Neuron (in vitro differentiated cells): ENCODE results near the gene MTHFD1L.

ENCODE experiments used
- H2AFZ ChIP-seq: one replicate; pipeline ENCODE4 v1.6.1; 2013; ENCODE audit warnings: low read depth, mild to moderate bottlenecking, inconsistent platforms, low read length, moderate library complexity
- H3K27me3 ChIP-seq: one replicate; pipeline ENCODE4 v1.6.1; 2013; ENCODE audit warnings: low read length; ENCODE audit not compliant: insufficient read depth
- H3K36me3 ChIP-seq: one replicate; pipeline ENCODE4 v1.6.1; 2013; ENCODE audit warnings: low read length; ENCODE audit not compliant: insufficient read depth
- H3K4me1 ChIP-seq: one replicate; pipeline ENCODE4 v1.6.1; 2013; ENCODE audit warnings: low read length; ENCODE audit not compliant: insufficient read depth
- H3K4me3 ChIP-seq: 2 replicates; pipeline ENCODE4 v1.5.1; 2013; ENCODE audit warnings: mild to moderate bottlenecking, low read length, moderate library complexity
- H3K9me3 ChIP-seq: one replicate; pipeline ENCODE4 v1.6.1; 2013; ENCODE audit warnings: low read length

MTHFD1L gene

DNA sequence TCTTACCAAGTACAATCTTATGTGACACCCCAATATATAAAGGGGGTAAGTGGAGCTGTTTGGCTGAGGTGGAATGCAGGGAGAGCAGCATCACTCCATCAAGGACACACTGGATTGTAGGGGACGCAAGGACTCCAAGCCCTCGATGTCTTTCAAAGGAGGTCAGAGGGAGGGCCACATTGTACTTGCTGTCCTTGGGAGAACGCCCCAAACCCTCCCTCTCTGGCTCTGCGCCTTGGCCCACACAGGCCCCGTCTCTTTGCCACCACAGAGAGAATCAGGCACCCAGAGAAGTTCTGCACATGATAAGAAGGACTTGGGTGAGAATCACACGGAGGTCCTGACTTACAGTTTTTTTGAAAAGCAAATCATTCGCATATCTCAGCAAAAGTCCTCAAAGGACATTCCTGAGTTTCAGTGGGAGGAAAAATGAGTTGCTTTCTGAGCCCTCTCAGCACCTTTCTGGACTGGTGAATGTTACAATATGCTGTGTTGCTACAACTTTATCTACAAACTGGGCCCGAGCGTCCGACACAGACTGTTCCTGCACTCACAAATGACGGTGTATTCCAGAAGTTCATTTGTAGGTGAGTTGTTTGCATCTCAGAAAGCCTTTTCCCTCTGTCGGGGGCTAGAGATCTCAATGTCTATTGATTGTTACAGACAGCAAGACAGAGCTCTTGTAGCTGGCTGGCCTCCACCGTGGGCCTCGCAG, 281.8 kb downstream of the MTHFD1L start:
- Histone ChIP-seq H3K36me3 (no peaks in the 10 kb centered on the region), H3K4me3 (no peak overlapping the region), H3K4me1 (peaks cover 3% of the 10 kb centered on the region), H2AFZ (no peak overlapping the region), H3K9me3 (no peaks in the 10 kb centered on the region), H3K27me3 (no peaks in the 10 kb centered on the region)

DNA sequence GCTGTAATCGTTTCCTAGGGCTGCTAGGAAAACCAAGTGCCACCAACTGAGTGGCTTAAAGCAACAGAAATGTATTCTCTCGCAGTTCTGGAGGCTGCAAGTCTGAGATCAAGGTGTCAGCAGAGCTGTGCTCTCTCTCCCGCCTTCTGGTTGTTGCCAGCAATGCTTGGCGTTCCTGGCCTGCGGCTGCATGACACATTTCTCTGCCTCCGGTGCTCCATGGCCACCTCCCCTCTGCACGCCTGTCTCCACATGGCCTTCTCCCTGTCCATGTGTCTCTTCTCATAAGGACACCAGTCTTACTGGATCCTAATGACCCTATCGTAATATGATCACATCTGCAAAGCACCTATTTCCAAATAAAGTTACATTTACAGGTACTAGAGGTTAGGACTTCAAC, 282.6 kb downstream of the MTHFD1L start:
- no peaks in the 10 kb centered on the region for H3K27me3 ChIP-seq

DNA sequence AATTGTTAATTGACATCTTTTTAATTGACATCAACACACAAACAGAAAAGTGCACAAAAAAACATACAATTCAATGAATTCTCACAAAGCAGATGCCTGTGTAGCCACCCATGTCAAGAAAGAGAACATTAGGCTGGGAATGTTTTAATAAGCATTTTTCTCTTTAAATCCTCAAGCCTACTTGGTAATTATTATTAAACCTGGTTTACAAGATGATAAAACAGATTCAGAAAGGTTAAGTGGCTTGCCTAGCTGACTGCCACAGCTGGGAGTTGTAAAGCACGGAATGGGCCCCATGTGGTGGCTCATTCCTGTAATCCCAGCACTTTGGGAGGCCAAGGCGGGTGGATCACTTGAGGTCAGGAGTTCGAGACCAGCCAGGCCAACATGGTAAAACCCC, 284.3 kb downstream of the MTHFD1L start:
- Histone ChIP-seq H3K4me1 (no peaks in the 10 kb centered on the region), H2AFZ (no peak overlapping the region), H3K4me3 (no peak overlapping the region), H3K27me3 (no peaks in the 10 kb centered on the region), H3K36me3 (no peaks in the 10 kb centered on the region), H3K9me3 (no peaks in the 10 kb centered on the region)

More for the DNA sequence above, 282.6 kb downstream of the MTHFD1L start:
- Histone ChIP-seq H3K36me3 (no peaks in the 10 kb centered on the region), H2AFZ (no peak overlapping the region), H3K4me3 (no peak overlapping the region), H3K4me1 (peaks cover 3% of the 10 kb centered on the region), H3K9me3 (no peaks in the 10 kb centered on the region)
